GM10248 (cell line): ENCODE measurements around the gene REPIN1.

Experiments
- CTCF ChIA-PET: fragments of 300-600 bp; sonication (Branson Sonifier 250); formaldehyde crosslinking; extraction: SDS; loops from one replicate; lab custom pipeline; 2021; ENCODE audit warnings: antibody characterized with exemption; lab: Yijun Ruan, JAX
- POLR2A ChIA-PET: fragments of 350-650 bp; sonication (Branson Sonifier 250); formaldehyde crosslinking; extraction: SDS; loops from one replicate; lab custom pipeline; 2020; ENCODE audit warnings: antibody characterized with exemption; lab: Yijun Ruan, JAX
- DNase-seq: peaks from one replicate; pipeline ENCODE4 v3.0.0; 2012; ENCODE audit errors: extremely low spot score
- CTCF ChIP-seq: IDR thresholded peaks from 2 replicates; pipeline ENCODE4 v1.5.1; 2012; ENCODE audit warnings: mild to moderate bottlenecking, low read depth; ENCODE audit errors: extremely low read depth, missing control alignments, control extremely low read depth

Gene REPIN1

DNA sequence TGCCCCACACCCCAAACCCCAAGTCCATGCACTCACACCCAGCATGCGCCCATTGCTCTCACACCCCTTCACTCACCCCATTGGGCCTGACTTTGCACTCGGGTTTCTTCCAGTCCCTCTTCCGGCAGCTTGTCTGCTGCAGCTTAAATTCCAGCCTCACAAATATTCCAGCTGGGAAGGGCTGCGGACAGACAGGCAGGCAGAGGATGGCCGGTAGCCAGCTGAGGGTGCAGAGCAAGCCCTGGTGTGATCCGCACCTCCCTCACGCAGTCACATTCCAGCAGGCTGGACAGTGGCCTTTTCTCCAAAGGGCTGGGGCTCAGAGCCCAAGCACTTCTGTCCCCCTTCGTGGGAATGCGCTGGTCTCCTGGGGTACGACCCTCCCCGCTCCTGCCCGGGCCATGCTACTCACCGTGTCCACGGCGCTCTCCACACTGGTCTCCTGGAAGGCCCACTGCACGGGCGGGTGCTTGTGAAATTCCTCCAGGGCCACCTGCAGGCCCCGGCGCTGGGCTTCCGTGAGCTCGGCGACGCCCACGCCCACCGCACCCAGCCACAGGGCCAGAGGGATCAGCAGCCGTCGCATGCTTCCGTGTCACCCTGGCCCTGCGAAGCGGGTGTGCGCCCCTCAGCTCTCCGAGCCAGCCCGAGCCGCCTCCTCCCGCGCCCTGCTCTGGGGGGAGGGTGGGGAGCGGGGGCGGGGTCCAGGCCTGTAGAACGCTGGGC, 28.4 kb upstream of the REPIN1 start:
- ChIA-PET CTCF (interaction anchor here (1.3 kb wide), 1 partner anchor 11 kb away, joined by 3 read pairs; no protein-coding TSS in a partner anchor), POLR2A (interaction anchor here (1.1 kb wide), 1 partner anchor 14 kb away, joined by 4 read pairs; no protein-coding TSS in a partner anchor)
- TF ChIP-seq CTCF: no peak
- no peak for DNase-seq

GRCh38 chr7:150340875-150341262, 27.8 kb upstream of the REPIN1 start:
- POLR2A ChIA-PET: interaction anchor here (1.1 kb wide), 1 partner anchor 14 kb away, joined by 4 read pairs; no protein-coding TSS in a partner anchor
- TF ChIP-seq CTCF: no peak
- CTCF ChIA-PET: interaction anchor here (1.3 kb wide), 1 partner anchor 12 kb away, joined by 3 read pairs; no protein-coding TSS in a partner anchor
- no peak for DNase-seq

DNA sequence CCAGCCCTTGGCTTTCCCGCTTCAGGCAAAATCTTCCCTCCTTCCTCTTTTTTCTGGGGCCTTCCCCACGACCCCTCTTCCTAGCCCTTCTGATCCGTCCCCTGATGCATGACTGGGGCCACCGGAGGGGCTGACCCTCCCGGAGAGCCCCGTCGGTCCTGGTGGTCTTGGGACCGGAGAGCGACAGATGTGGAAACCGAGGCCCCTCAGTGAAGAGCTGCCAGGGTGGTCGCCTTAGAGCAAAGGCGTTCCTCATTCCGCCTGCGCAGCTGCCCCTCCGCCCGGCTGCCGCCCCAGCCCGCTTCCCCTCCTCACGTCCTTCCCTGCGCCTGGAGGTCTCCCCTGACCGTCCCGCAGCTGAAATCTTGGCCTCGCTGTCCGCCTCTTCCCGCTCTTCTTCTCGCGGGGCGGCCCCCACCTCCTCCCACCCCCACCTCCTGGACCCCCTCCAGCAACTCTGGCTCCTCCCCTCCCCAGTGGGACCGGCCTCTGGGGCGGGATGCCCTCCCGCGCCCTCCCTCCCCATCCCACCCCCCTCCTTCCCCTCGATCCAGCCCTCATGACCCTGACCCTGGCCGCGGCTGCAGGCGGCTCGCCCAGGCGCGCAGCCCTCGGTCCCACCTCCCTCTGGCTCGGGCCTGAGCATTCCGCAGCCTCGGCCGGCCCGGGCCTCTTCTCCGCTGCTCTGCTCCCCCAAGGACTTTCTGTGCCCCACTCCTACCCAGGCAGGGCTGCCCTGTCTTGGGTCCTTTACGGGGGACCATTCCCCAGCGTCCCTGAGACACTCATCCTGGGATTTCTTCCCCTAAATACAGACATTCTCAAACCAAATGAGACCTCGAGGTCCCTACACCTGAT, 27.1 kb upstream of the REPIN1 start, which contains the start of gene RARRES2:
RARRES2 (minus strand) TSS at position 367 of the 858 bp plus-strand sequence. CDS start 1,020 bp downstream, outside the sequence.
- ChIA-PET POLR2A (no interaction called here), CTCF (no interaction called here)
- no peak for TF ChIP-seq CTCF
- no peak for DNase-seq

- DNase-seq: no peak
- CTCF ChIA-PET: no interaction called here
- POLR2A ChIA-PET: no interaction called here
- no peak for TF ChIP-seq CTCF
These were observed 26.6 kb upstream of the REPIN1 start for GRCh38 chr7:150342121-150342408.

GRCh38 chr7:150343225-150343624, 25.4 kb upstream of the REPIN1 start:
- no peak for TF ChIP-seq CTCF
- DNase-seq: no peak
- ChIA-PET POLR2A (no interaction called here), CTCF (interaction anchor here (1.0 to 6.1 kb wide), 2 partner anchors 13 to 22 kb away, joined by 3 to 48 read pairs; no protein-coding TSS in a partner anchor)

- ChIA-PET POLR2A (no interaction called here), CTCF (interaction anchor here (1.0 to 6.1 kb wide), 2 partner anchors 12 to 23 kb away, joined by 3 to 48 read pairs; no protein-coding TSS in a partner anchor)
- no peak for TF ChIP-seq CTCF
- DNase-seq: no peak
These were observed 24.3 kb upstream of the REPIN1 start for GRCh38 chr7:150344299-150344698.
